DND-41 (cell line): ENCODE data around the gene RAB44.

Source experiments
- ATAC-seq: fragments of 200-7000 bp; cut with Tn5 transposase; 3 replicates; pipeline ENCODE4 v1.9.1; 2021; ENCODE audit warnings: low read depth; ENCODE audit not compliant: insufficient read depth
- DNase-seq: peaks from one replicate; pipeline ENCODE4 v3.0.0-alpha.2; 2020
- H2AFZ ChIP-seq: 2 replicates; pipeline ENCODE4 v1.6.0; 2012; ENCODE audit warnings: low read depth, low read length
- H3K27ac ChIP-seq: 2 replicates; pipeline ENCODE4 v1.5.1; 2012; ENCODE audit warnings: low read length, inconsistent platforms
- H3K27me3 ChIP-seq: fragments of 200-600 bp; sonication (generic); 2 replicates; pipeline ENCODE4 v1.6.0; 2012; ENCODE audit warnings: low read length, mild to moderate bottlenecking, inconsistent platforms; ENCODE audit not compliant: insufficient read depth, poor library complexity
- H3K36me3 ChIP-seq: 2 replicates; pipeline ENCODE4 v1.5.1; 2012; ENCODE audit warnings: low read length, inconsistent platforms; ENCODE audit not compliant: insufficient read depth
- H3K4me1 ChIP-seq: 2 replicates; pipeline ENCODE4 v1.5.1; 2012; ENCODE audit warnings: mild to moderate bottlenecking, low read length; ENCODE audit not compliant: insufficient read depth
- H3K4me2 ChIP-seq: 2 replicates; pipeline ENCODE4 v1.6.0; 2012; ENCODE audit warnings: mild to moderate bottlenecking, moderate library complexity, low read length, inconsistent platforms; ENCODE audit not compliant: insufficient read depth
- H3K4me3 ChIP-seq, 2 experiments: fragments of 200-600 bp in 1 of 2; shearing (Covaris generic) in 1 of 2; 2 replicates each; pipeline ENCODE4 v1.5.1; 2012 to 2016; ENCODE audit warnings: inconsistent platforms in 2 of 2, low read length in 2 of 2, mild to moderate bottlenecking in 2 of 2, low read depth in 1 of 2, moderate library complexity in 1 of 2
- H3K79me2 ChIP-seq: 2 replicates; pipeline ENCODE4 v1.6.0; 2012; ENCODE audit warnings: low read length, inconsistent platforms; ENCODE audit not compliant: insufficient read depth
- H3K9ac ChIP-seq: 2 replicates; pipeline ENCODE4 v1.6.0; 2012; ENCODE audit warnings: low read depth, mild to moderate bottlenecking, inconsistent platforms, low read length, moderate library complexity
- H3K9me3 ChIP-seq: 2 replicates; pipeline ENCODE4 v1.5.1; 2012; ENCODE audit warnings: low read length, moderate library complexity, mild to moderate bottlenecking, inconsistent platforms; ENCODE audit not compliant: insufficient read depth, severe bottlenecking
- H4K20me1 ChIP-seq: 2 replicates; pipeline ENCODE4 v1.6.0; 2012; ENCODE audit warnings: low read length; ENCODE audit not compliant: insufficient read depth
- CTCF ChIP-seq: IDR thresholded peaks from 2 replicates; pipeline ENCODE4 v1.5.1; 2012; ENCODE audit warnings: borderline replicate concordance, low read length, moderate library complexity, mild to moderate bottlenecking; ENCODE audit not compliant: poor library complexity, severe bottlenecking; ENCODE audit errors: extremely low read depth
- EZH2 ChIP-seq: IDR thresholded peaks from 3 replicates; pipeline ENCODE4 v1.6.1; 2012; ENCODE audit warnings: borderline replicate concordance, low read depth, mild to moderate bottlenecking, moderate library complexity, low read length, inconsistent platforms; ENCODE audit not compliant: severe bottlenecking

Gene RAB44

GRCh38 chr6:36659271-36659670 is 38.4 kb upstream of the RAB44 start:
- no peaks in the 10 kb centered on the region for H3K36me3 ChIP-seq
- DNase-seq = no peak
- no peak overlapping the region for H3K4me3 ChIP-seq
- ATAC-seq = no peak
- TF ChIP-seq CTCF (no peak), EZH2 (no peak)
- H3K4me2 ChIP-seq = no peak overlapping the region
- H2AFZ ChIP-seq = no peak overlapping the region
- H3K4me1 ChIP-seq = peaks cover 8% of the 10 kb centered on the region; the same call in 1 of the 2 replicates
- no peak overlapping the region for H3K27ac ChIP-seq
- H3K27me3 ChIP-seq = peaks cover 4% of the 10 kb centered on the region
- H4K20me1 ChIP-seq = no peaks in the 10 kb centered on the region
- no peak overlapping the region for H3K9ac ChIP-seq
- H3K9me3 ChIP-seq = no peaks in the 10 kb centered on the region
- H3K79me2 ChIP-seq = no peaks in the 10 kb centered on the region

GRCh38 chr6:36660771-36661471 is 36.7 kb upstream of the RAB44 start:
- H3K27me3 ChIP-seq = peaks cover 4% of the 10 kb centered on the region
- no peak overlapping the region for H3K27ac ChIP-seq
- no peaks in the 10 kb centered on the region for H3K79me2 ChIP-seq
- DNase-seq = no peak
- H3K4me3 ChIP-seq = no peak overlapping the region
- no peaks in the 10 kb centered on the region for H4K20me1 ChIP-seq
- no peak for ATAC-seq
- no peaks in the 10 kb centered on the region for H3K9me3 ChIP-seq
- H2AFZ ChIP-seq = no peak overlapping the region
- H3K36me3 ChIP-seq = no peaks in the 10 kb centered on the region
- no peak overlapping the region for H3K4me2 ChIP-seq
- no peaks in the 10 kb centered on the region for H3K4me1 ChIP-seq
- no peak overlapping the region for H3K9ac ChIP-seq
- TF ChIP-seq EZH2 (no peak), CTCF (no peak)

GRCh38 chr6:36662380-36662779 is 35.2 kb upstream of the RAB44 start:
- Histone ChIP-seq H3K79me2 (no peaks in the 10 kb centered on the region), H3K9ac (no peak overlapping the region), H3K27me3 (peaks cover 4% of the 10 kb centered on the region), H2AFZ (no peak overlapping the region), H3K4me2 (no peak overlapping the region), H3K36me3 (no peaks in the 10 kb centered on the region), H3K4me1 (no peaks in the 10 kb centered on the region), H3K4me3 (no peak overlapping the region), H3K9me3 (no peaks in the 10 kb centered on the region), H4K20me1 (no peaks in the 10 kb centered on the region), H3K27ac (no peak overlapping the region)
- ATAC-seq (no peak; the same call in 2 of the 3 replicates), DNase-seq (no peak)
- TF ChIP-seq CTCF = no peak
- no peak for TF ChIP-seq EZH2

GRCh38 chr6:36662827-36663256 is 34.8 kb upstream of the RAB44 start:
- no peaks in the 10 kb centered on the region for H4K20me1 ChIP-seq
- H3K9ac ChIP-seq = no peak overlapping the region
- DNase-seq = peak; percentile 46
- no peak overlapping the region for H3K4me2 ChIP-seq
- peaks cover 4% of the 10 kb centered on the region for H3K27me3 ChIP-seq
- TF ChIP-seq EZH2 = no peak
- H3K27ac ChIP-seq = no peak overlapping the region
- H3K36me3 ChIP-seq = no peaks in the 10 kb centered on the region
- peak; percentile 72 for ATAC-seq
- no peaks in the 10 kb centered on the region for H3K4me1 ChIP-seq
- no peak overlapping the region for H2AFZ ChIP-seq
- no peaks in the 10 kb centered on the region for H3K9me3 ChIP-seq
- H3K4me3 ChIP-seq = no peak overlapping the region
- no peaks in the 10 kb centered on the region for H3K79me2 ChIP-seq
